GM21423 (cell line): ENCODE data around the gene SPRR2F.
"Not testable (repeated sequence)": the region's sequence is repeated elsewhere in the genome, so short reads cannot be mapped to it uniquely, and the experiment has no call there.

ENCODE experiments used
- ATAC-seq: cut with Tn5 transposase; IDR thresholded peaks from one replicate; pipeline ENCODE4 v1.9.1; 2021; ENCODE audit warnings: mild to moderate bottlenecking, moderate library complexity; ENCODE audit not compliant: unreplicated experiment

SPRR2F gene, protein sequence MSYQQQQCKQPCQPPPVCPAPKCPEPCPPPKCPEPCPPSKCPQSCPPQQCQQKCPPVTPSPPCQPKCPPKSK

DNA sequence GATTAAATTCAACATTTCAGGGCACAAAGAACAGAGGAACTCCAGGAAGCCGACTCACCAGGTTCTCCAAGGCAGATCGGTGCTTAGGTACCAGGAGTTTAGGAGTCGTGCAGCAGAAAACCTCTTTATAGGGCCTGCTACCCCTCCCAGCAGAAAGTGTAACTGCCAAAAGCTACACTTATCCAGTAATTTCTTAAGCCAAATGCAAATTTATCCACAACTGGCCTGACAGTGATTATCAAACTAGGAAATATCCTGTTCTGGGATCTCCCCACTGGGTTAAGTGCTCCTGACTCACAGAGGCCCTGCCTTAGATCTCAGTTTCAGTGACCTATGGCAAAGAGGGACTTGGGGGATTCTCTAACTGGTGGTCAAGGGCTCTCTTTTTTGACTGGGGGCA lies at the start of gene SPRR2F:
SPRR2F (minus strand) TSS at position 101 of the 400 bp plus-strand sequence. CDS start 783 bp downstream, outside the sequence.
- ATAC-seq: no peak

DNA sequence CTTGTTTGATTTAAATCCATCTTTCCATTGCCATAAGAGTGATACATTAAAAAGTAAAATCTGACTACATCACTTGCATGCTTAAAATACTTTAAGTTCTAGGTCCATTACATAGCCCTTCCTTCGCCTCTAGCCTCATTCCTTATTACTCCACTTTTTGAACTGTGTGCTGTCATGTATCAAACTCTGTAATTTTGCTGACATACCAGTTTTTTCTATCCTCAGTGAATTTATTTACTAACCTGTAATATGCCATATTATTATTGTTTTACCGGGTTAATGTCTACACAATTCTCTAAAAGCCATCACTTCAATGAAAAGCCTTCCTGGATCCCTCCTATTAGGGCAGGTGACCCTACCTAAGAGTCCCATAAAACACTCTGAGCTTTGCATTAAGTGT lies 42.2 kb upstream of the SPRR2F start:
- no peak for ATAC-seq

DNA sequence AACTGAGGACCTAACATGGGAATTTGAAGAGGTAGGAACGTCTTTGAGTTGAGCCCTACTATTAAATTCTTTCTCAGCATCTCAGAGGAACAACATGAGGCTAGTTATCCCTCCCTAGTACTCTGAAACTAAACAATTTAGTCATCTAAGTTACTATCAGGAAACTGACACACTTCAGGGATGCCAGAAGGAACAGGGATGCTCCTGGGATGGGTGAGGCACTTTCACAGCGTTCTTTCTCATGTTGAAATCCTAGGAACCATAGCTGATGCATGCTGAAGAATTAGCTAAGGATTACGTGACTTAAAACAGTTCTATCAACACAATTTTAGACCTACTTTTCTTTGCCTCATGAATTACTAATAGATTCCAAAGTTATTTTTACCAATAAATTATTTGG lies 39.2 kb upstream of the SPRR2F start:
- no peak for ATAC-seq

DNA sequence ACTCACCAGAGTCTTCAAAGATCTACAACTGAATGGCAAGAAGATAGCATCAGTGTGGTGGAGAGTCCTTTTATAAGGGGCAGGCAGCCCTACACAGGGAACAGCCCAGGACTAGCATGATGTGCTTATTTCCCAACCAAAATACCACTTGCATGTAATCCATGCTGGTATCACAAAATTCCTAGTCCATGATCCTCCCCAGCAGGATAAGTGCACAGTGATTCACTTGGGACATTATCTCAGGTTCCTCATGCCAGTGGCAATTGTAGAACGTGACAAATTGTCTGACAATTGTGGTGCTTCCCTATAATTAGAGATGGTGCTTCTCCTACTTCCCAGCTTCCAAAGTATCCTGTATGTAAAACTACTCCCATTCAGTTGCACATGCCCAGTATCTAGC lies 37.5 kb upstream of the SPRR2F start, which contains the start of gene SPRR2G:
SPRR2G (minus strand) TSS at position 45 of the 400 bp plus-strand sequence. CDS start 780 bp downstream, outside the sequence.
- ATAC-seq: no peak

DNA sequence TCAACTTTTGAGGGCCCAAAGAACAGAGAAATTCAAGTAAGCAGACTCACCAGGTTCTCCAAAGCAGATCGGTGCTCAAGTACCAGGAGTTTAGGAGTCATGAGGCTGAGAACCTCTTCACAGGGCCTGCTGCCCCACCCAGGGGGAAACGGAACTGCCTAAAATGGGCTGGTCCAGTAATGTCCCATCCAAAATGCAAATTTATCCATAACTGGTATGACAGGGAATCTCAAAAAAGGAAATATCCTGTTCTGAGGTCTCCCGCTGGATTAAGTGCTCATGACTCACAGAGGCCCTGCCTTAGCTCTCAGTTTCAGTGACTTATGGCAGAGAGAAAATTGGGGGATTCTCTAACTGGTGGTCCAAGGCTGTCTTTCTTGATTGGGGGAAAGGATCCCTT lies 28.1 kb upstream of the SPRR2F start:
- ATAC-seq: no peak

DNA sequence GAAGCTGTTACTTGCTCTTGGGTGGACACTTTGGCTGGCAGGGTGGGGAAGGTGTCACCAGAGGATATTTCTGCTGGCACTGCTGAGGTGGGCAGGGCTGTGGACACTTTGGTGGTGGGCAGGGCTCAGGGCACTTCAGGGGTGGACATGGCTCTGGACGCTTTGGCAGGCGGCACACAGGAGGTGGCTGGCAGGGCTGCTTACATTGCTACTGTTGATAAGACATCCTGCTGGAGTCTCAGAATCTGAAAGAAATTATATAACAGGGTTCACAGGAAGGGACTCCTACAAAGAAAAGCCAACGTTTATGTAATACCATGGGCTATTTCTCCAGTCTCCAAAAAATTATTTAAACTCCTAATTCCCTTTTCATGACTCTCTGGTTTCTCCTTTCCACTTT lies 27.2 kb upstream of the SPRR2F start:
- no peak for ATAC-seq

DNA sequence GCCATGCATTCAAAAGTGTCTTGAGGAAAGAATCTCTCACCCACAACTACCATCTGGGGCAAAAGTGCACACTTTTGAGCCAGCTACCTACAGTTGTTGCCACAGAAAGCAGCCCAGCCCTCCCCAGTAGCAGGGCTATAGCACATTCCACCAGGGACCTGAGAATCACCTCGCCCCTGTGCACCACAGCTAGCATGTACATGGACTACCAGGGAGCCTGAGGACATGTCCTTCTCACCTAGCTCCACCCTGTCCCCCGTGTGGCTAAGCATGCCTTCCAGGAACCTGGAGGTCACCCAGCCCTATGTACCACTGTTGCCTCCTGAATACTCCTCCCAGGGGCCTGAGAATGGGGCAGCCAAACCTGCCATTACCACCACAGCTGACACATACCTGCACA lies 20.4 kb upstream of the SPRR2F start:
- no peak for ATAC-seq

DNA sequence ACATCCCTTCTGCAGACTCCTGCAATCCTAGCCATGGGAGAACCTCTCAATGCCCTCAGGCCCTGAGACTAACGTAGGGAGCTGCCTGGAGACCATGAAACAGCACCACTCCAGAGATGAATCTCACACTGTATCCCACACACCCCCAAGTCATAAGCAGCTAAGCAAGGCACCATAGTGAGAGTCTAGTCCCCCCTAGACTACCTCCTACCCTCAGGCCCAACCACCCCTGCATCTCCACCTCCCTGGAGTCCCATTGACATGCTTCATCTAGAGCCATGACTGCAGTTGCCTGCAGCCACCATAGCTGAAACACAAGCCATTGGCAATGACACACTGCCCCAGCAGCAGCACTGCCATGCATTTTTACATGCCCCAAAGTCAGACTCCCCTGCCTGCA lies 20.0 kb upstream of the SPRR2F start:
- ATAC-seq: no peak

DNA sequence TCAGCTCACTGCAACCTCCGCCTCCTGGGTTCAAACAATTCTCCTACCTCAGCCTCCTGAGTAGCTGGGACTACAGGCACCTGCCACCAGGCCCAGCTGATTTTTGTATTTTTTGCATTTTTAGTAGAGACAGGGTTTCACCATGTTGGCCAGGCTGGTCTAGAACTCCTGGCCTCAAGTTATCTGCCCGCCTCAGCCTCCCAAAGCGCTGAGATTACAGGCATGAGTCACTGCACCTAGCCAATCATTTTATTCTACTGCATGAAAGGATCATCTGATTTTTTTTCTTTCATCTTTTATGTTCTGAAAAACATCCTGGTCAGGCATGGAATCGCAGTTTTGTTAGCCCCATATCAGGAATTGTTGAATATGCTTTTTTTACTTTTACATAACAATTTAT lies 15.4 kb upstream of the SPRR2F start:
- ATAC-seq: not testable (repeated sequence)

DNA sequence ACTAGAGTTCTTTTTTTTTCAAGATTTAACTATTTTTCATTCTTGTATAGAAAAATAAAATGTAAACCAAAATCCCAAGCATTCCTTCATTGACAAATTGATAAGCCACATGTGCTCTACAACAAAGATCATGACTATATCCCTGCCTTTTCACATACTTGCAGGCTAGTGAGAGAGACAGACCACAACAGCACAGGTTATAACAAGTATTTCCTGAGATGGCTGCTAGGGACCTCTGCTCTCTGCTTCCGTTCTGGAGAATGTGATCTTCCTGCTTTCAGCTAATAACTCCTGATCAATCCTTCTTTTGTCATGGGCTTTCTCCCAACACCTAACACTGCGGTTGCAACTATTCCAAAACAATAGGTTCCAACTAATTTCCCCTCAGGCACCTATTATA lies 14.0 kb upstream of the SPRR2F start:
- no peak for ATAC-seq

DNA sequence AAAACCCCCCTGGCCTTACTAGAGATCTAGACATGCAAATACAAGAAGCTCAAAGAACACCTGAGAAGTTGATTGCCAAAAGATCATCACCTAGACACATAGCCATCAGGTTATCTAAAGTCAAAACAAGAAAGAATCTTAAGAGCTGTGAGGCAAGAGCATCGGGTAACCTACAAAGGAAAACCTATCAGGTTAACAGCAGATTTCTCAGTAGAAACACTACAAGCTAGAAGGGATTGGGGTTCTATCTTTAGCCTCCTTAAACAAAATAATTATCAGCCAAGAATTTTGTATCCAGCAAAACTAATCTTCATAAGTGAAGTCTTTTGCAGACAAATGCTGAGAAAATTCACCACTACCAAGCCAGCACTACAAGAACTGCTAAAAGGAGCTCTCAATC lies 12.2 kb upstream of the SPRR2F start:
- no peak for ATAC-seq

DNA sequence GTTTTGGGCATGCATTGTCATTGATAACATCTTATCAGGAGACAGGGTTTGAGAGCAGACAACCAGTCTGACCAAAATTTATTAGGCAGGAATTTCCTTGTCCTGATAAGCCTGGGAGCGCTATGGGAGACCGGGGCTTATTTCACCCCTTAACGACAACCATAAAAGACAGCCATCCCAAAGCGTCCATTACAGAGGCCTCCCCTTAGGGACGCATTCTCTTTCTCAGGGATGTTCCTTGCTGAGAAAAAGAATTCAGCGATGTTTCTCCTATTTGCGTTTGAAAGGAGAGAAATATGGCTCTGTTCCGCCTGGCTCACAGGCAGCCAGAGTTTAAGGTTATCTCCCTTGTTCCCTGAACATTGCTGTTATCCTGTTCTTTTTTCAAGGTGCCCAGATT lies 10.5 kb upstream of the SPRR2F start:
- not testable (repeated sequence) for ATAC-seq

DNA sequence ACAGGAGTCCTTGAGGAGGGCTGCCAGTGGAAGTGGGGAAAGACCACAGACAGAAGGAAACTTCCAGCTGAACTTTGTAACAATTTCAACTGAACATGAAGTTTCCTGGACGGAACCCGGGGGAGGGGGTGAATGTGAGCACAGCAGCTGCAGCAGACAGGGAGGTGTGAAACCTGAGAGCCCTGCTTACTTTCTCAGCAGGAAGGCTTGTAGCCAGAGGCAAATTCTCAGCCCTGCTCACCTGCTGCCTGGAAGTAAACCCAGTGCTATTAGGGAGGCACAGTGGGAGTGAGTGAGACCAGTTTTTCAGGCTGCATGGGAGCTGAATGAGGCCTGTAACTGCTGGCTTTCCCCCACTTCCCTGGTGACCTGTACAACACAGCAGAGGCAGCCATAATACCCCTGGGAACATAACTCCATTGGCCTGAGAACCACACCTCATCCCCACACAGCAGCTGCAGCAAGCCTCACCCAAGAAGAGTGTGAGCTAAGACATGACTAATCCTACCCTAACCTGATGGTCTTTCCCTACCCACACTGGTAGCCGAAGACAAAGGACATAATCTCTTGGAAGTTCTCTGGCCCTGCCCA lies 9.6 kb upstream of the SPRR2F start:
- ATAC-seq: no peak

DNA sequence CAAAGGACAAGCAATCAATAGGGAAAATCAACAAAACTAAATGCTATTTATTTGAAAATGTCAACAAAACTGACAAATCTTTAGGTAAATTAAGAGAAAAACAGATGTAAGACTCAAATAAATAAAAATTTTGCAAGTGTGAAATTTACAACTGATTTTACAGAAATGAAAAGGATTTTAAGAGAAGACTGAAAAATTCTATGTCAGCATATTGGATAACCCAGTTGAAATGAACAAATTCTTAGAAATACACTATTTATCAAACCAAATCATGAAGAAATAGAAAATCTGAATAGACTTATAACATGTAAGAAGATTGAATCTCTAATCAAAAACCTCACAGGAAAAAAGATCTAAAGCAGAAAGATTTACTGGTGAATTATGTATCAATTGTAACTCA lies 7.6 kb upstream of the SPRR2F start:
- no peak for ATAC-seq

DNA sequence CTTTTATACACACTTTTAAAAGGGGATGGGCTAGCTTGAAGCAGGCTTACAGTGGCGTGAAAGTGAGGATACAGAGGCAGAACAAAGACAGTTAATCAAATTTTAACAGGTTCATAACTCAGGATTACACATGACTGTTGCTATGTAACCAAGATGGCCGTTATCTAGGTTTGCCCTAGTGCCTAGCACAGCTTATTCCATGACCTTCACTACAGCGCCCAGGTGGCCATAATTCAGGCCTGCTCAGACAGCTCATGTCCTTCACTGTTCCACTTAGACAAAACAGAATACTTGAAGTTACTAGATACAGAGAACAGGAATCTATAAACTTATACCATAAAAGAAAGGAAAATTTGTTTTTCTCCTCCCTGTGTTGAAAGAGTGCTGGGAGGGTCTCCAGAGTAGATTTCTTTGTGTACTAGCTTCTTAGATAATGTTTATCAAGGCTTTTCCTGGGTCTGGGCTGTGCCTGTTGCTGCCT lies 6.2 kb upstream of the SPRR2F start:
- no peak for ATAC-seq

DNA sequence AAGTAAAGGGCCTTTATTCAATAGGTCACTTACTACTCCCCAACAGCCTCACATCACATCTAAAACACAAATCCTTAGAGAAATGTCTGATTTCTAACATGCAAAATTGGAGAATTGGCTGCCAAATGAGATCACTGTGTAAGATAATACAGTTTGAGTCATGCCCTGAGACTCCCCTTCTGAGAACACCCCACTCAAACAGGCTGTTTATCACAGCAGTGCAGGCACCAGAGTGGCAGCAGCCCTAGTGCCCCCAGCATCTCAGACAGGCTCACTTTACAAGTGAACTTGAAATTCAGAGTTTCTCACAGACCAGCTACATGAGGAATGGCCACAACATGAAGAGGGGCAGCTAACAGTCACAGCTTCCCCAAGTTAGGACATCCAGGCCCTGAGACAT lies 1.9 kb upstream of the SPRR2F start:
- ATAC-seq: not testable (repeated sequence)

DNA sequence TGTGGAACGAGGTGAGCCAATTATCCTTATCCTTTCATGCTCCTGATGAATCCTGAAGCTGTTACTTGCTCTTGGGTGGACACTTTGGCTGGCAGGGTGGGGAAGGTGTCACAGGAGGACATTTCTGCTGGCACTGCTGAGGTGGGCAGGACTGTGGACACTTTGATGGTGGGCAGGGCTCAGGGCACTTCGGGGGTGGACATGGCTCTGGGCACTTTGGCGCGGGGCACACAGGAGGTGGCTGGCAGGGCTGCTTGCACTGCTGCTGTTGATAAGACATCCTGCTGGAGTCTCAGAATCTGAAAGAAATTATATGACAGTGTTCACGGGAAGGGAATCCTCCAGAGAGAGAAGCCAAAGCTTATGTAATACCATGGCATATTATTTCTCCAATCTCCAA lies 862 bp downstream of the SPRR2F start:
- not testable (repeated sequence) for ATAC-seq

DNA sequence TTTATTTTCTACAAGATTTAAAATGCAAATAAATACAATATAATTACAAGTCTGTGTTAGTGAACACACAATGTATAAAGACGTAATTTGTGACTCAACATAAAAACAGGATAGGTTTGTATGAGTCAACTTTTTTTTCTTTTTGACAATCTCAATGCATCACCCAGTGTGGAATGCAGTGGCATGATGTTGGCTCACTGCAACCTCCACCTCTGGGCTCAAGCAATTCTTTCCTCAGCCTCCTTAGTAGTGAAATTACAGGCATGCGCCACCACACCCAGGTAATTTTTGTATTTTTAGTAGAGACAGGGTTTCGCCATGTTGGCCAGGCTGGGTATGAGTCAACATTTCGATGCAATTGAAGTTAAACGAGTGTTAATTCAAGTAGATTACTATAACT lies 13.1 kb downstream of the SPRR2F start:
- no peak for ATAC-seq

DNA sequence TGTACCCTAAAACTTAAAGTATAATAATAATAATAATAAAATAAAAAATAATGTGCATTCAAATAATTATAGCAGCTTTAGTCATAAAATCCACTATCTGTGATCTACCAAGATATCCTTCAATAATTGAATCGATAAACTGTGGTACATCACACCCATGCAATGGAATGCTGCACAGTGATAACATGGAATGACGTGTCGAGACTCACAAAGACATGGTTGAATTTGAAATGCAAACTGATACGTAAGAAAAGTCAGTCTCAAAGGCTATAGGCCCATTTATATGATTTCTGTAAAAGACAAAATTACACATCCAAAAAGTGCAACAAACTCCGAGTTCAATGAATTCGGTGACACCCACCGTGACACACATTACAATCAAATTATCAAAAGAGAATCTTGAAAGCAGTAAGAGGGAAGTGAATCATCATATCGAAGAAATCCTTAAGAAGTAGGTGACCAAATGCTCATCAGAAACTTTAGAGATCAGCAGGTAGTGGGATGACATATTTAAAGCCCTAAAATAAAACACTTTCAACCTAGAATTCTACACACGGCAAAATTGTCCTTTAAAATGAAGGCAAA lies 13.8 kb downstream of the SPRR2F start:
- no peak for ATAC-seq

DNA sequence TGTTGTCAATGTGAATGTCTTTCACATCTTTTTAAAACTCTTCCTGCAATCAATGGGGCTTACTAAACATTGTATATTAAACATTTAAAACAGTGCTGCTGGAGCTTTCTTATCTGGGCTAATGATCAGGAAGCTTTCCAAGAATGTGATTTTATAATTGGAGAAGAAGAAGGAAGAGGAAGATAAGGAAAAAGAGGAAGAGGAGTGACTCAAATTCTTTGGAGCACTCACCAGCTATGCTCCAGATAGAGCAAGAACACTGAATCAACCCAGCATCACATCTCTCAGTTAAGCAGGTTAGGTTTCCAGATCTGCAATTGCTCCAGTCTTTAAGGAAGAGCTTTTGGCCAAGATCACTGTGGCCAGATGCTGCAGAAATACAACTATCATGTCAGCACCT lies 17.6 kb downstream of the SPRR2F start:
- no peak for ATAC-seq

DNA sequence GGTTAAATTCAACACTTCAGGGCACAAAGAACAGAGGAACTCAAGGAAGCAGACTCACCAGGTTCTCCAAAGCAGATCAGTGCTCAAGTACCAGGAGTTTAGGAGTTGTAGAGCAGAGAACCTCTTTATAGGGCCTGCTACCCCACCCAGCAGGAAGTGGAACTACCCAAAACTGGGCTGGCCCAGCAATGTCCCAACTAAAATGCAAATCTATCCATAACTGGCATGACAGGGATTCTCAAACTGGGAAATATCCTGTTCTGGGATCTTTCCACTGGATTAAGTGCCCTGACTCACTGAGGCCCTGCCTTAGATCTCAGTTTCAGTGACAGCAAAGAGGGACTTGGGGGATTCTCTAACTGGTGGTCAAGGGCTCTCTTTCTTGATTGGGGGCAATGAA lies 18.9 kb downstream of the SPRR2F start, which contains the start of gene SPRR2E:
SPRR2E (minus strand) TSS at position 101 of the 400 bp plus-strand sequence. CDS start 775 bp downstream, outside the sequence.
- no peak for ATAC-seq

DNA sequence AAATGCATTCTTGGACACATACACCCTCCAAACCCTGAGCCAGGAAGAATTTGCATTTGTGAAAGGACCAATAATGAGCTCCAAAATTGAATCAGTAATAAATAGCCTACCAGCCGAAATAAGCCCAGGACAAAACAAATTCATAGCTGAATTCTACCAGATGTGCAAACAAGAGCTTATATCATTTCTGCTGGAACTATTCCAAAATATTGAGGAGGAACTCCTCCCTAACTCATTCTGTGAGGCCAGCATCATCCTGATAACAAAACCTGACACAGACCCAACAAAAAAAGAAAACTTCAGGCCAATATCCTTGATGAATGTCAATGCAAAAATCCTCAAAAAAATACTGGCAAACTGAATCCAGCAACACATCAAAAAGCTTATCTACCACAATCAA lies 25.7 kb downstream of the SPRR2F start:
- no peak for ATAC-seq
